GM18517 (cell line): ENCODE results near the gene AKNAD1.
"Not testable (repeated sequence)": the region's sequence is repeated elsewhere in the genome, so short reads cannot be mapped to it uniquely, and the experiment has no call there.

Experiments used
- ATAC-seq: cut with Tn5 transposase; IDR thresholded peaks from one replicate; pipeline ENCODE4 v1.9.1; 2021; ENCODE audit warnings: mild to moderate bottlenecking, moderate library complexity; ENCODE audit not compliant: unreplicated experiment

Gene AKNAD1

DNA sequence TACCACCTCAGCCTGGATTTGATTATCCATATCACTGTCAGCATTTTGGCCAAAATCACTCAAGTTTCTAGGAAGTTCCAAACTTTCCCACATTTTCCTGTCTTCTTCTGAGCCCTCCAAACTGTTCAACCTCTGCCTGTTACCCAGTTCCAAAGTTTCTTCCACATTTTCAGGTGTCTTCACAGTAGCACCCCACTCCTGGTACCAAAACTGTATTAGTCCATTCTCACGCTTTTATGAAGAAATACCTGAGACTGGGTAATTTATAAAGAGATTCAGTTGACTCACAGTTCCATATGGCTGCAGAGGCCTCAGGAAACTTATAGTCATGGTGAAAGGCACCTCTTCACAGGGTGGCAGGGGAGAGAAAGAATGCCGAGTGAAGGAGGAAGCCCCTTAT is 71.0 kb downstream of the AKNAD1 start:
- ATAC-seq, result no peak

DNA sequence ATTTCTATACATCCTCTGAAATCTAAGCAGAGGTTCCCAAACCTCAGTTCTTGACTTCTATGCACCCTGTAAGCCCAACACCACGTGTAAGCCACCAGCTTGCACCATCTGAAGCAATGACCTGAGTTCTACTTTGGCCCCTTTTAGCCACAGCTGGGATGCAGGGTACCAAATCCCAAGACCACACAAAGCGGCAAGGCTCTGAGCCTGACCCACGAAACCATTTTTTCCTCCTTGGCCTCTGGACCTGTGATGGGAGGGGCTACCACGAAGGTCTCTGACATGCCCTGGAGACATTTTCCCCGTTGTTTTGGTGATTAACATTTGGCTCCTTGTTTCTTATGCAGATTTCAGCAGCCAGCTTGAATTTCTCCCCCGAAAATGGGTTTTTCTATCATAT is 71.6 kb downstream of the AKNAD1 start:
- ATAC-seq, result no peak

DNA sequence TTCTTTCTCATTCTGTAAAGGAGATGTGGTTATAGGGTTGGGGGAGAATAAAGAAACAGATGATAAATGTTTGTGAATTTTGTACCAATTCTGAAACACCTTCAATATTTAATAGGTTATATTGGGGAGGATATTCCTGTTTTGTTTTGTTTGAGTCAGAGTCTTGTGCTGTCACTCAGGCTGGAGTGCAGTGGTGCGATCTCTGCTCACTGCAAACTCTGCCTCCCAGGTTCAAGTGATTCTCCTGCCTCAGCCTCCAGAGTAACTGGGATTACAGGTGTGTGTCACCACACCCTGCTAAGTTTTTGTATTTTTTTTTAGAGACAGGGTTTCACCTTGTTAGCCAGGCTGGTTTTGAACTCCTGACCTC is 75.3 kb downstream of the AKNAD1 start:
- not testable (repeated sequence) for ATAC-seq

DNA sequence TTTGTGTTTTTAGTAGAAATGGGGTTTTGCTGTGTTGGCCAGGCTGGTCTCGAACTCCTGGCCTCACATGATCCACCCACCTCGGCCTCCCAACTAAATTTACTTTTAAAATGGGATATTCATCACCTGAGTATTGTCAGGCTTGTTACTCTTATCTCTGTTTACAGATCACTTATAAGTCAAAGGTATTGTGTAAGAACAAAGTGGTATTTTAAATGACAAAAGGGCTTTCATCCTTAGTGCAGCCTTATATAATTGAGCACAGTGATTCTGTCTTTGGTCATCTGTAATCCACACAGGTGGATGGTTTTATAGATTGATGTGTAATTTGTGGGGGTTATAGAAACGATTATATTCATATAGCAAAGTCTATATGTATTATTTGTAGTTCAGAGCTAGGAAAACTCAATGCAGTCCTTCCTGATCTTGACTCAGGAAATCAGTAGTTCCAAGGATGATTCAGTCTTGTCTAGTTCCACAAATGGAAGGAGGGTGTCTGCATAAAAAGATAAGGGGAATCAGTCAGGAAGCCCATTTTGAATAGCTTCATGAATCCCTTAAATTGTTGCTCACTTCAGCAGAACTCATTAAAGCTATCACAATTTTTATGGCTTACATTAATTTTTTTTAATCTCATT is 75.8 kb downstream of the AKNAD1 start:
- ATAC-seq, result no peak

DNA sequence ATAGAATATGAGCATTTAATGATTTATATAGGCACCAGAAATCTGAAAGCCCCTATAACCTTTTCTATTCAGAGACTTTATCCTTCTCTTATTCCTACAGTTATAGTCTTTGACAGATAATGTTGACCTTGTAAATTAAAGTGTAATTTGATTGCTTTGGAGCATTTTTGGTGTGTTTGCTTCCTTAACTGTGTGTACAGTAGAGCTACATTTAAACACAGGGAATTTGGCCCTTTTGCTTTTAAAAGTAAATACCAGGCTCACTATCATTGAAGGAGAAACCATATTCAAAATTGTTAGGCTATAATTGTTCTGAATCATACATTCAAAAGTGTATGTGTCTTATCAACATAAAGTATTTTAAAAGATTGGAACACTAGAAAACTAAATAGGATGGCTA is 77.4 kb downstream of the AKNAD1 start:
- no peak for ATAC-seq

DNA sequence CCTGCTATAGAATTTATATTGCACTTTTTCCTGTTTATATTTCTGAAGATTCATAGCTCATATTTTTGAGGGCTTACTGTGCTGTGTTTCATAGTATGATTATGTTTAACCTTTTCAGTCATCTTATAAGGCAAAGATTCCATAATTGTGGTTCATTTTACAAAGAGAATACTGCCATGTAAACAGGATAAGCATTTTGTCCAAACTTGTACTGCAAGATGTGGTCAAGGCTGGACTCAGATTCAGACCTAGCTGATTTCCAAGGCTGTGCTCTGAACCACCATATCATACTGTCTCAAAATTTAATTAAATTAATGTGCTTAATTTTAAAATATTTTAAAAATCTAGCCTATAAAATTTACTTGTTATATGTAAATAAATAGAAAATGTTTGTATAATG is 79.1 kb downstream of the AKNAD1 start:
- ATAC-seq, result no peak

DNA sequence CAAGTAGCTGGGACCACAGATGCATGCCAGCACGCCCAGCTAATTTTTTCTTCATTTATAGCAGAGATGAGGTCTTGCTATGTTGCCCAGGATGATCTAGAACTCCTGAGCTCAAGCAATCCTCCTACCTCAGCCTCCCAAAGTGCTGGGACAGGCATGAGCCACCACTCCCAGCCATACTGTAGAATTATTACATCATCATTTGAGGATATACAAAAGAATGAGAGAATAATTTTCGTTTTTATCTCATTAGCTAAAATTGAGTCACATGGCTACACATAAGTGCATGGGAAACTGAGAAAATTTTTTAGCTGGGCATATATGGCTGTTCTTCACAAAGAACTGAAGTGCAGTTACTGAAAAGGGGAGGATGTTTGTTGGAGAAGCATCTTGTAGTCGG is 89.2 kb downstream of the AKNAD1 start:
- no peak for ATAC-seq

DNA sequence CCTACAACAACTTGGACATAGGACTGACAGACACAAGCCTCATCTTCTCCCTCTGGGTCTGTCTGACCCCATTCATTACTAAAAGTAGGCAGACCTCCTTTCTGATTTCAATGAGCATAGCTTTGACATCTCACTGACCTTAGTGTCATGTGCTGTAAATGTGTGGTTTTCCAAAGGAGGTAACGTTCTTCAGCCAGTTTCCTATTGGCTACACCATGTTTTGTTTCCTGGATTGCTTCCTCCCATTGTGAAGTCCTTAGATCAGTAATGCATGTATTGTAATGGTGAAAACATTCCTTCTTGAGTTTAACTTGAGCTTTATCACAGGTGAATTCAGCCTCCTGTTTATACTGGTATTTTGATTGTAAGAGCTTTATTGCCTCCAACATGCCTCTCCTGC is 89.8 kb downstream of the AKNAD1 start:
- ATAC-seq, result no peak
